Measurements from ENCODE around the gene UNC5C.

- no peak for TF ChIP-seq CTCF (IDR thresholded peaks at IDR 0.05)
- TF ChIP-seq POLR2A (IDR thresholded peaks at IDR 0.05), result no peak
These were observed 13.6 kb downstream of the UNC5C start for GRCh38 chr4:95535180-95535579.
